ENCODE results near the gene FSTL3. TPM values are rescaled to one million over a fixed set of nuclear protein-coding genes. Genes with fewer than 3 reads are reported as not detected.

FSTL3 gene
- total and polyA plus RNA-seq, 12 donors, result 87.4 to 464 (median 176) TPM

DNA sequence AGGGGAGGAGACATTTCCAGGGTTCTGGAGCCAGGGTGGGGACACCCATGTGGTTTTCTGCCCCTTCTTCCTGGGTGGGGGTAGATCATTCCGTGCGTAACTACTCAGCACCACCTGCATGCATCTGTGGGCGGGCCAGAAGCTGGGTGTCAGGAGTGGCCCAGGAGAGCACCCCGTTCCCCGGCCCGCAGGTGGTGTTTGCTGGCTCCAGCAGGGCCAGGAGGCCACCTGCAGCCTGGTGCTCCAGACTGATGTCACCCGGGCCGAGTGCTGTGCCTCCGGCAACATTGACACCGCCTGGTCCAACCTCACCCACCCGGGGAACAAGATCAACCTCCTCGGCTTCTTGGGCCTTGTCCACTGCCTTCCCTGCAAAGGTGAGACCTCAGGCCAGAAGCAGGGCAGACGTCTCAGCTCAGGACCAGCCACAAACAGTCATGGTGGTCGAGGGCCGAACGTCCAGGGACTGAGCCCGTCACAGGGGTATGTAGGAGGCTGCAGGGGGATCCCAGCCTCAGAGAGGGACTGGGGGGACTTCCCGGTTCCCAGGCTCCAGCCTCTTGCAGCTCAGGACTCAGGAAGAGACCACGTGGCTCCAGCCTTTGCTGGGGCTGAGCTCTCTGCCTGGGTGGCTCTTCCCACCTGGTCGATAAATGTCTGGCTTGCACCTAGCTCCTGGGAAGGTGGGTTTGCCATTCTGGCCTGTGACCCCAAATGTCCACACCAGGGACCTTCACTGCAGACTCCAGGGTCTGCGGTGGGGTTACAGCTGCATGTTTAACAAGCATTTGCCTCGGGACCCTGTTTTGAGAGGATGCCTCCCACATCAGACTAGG is 1.6 kb downstream of the FSTL3 start:
- no peaks in the 10 kb centered on the region for H3K27me3 ChIP-seq
- intact Hi-C loops (cut with DNase I), result no loop called here
- H3K27ac ChIP-seq, result peak overlapping the region; percentile 48 to 98 (median 91)
- H3K4me1 ChIP-seq (replicated peaks in 1 of 2), result peaks cover 38 to 47% of the 10 kb centered on the region in 2 donors
- 44 to 61% (median 48%) methylated on average over 5 to 22 of the region's 22 CpGs for WGBS, 4 donors
- no peaks in the 10 kb centered on the region for H3K9me3 ChIP-seq (replicated peaks in 1 of 3)
- no peak for TF ChIP-seq POLR2A (IDR thresholded peaks at IDR 0.05)
- TF ChIP-seq, protein P1, sequence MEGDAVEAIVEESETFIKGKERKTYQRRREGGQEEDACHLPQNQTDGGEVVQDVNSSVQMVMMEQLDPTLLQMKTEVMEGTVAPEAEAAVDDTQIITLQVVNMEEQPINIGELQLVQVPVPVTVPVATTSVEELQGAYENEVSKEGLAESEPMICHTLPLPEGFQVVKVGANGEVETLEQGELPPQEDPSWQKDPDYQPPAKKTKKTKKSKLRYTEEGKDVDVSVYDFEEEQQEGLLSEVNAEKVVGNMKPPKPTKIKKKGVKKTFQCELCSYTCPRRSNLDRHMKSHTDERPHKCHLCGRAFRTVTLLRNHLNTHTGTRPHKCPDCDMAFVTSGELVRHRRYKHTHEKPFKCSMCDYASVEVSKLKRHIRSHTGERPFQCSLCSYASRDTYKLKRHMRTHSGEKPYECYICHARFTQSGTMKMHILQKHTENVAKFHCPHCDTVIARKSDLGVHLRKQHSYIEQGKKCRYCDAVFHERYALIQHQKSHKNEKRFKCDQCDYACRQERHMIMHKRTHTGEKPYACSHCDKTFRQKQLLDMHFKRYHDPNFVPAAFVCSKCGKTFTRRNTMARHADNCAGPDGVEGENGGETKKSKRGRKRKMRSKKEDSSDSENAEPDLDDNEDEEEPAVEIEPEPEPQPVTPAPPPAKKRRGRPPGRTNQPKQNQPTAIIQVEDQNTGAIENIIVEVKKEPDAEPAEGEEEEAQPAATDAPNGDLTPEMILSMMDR (IDR thresholded peaks at IDR 0.05), result no peak
- no peaks in the 10 kb centered on the region for H3K36me3 ChIP-seq (replicated peaks in 1 of 2)
- peak in 4 of 7 donors; percentile 41 to 58 (median 46) for DNase-seq
- peak overlapping the region in 1 of 4 donors; percentile 43 for H3K4me3 ChIP-seq

GRCh38 chr19:678791-679388 is 2.7 kb downstream of the FSTL3 start:
- intact Hi-C loops (cut with DNase I), result no loop called here
- DNase-seq, result peak in 3 of 7 donors; percentile 28 to 44 (median 42)
- no peaks in the 10 kb centered on the region for H3K9me3 ChIP-seq (replicated peaks in 1 of 3)
- peak overlapping the region in 1 of 4 donors; percentile 89 for H3K4me3 ChIP-seq
- 68 to 95% (median 93%) methylated on average over 3 to 16 of the region's 16 CpGs for WGBS, 4 donors
- no peaks in the 10 kb centered on the region for H3K27me3 ChIP-seq
- TF ChIP-seq, protein P1 (IDR thresholded peaks at IDR 0.05), result no peak
- no peak for TF ChIP-seq POLR2A (IDR thresholded peaks at IDR 0.05)
- H3K27ac ChIP-seq, result peak overlapping the region; percentile 54 to 99 (median 97)
- H3K36me3 ChIP-seq (replicated peaks in 1 of 2), result no peaks in the 10 kb centered on the region
- H3K4me1 ChIP-seq (replicated peaks in 1 of 2), result peaks cover 38 to 47% of the 10 kb centered on the region in 2 donors

GRCh38 chr19:679418-680286 is 3.5 kb downstream of the FSTL3 start:
- no peaks in the 10 kb centered on the region for H3K9me3 ChIP-seq (replicated peaks in 1 of 3)
- H3K4me1 ChIP-seq (replicated peaks in 1 of 2), result peaks cover 30 to 40% of the 10 kb centered on the region in 2 donors
- DNase-seq, result peak; percentile 78 to 89 (median 82)
- intact Hi-C loops (cut with DNase I), result no loop called here
- H3K27me3 ChIP-seq, result no peaks in the 10 kb centered on the region
- H3K4me3 ChIP-seq, result peak overlapping the region in 3 of 4 donors; percentile 38 to 89 (median 62)
- H3K36me3 ChIP-seq (replicated peaks in 1 of 2), result no peaks in the 10 kb centered on the region
- peak overlapping the region; percentile 81 to 99 (median 97) for H3K27ac ChIP-seq
- WGBS, 4 donors, result 4 to 25% (median 6%) methylated on average over 3 to 69 of the region's 69 CpGs
- TF ChIP-seq, protein P1 (IDR thresholded peaks at IDR 0.05), result peak in 1 of 6 experiments; percentile 10
- no peak for TF ChIP-seq POLR2A (IDR thresholded peaks at IDR 0.05)
